ENCODE data around the gene ZNF668. TPM values are rescaled to one million over a fixed set of nuclear protein-coding genes. Genes with fewer than 3 reads are reported as not detected.

ZNF668 gene
- total RNA-seq, 1 donor from 2014 or later, result 19.7 TPM

GRCh38 chr16:31087971-31088370, 13.9 kb upstream of the ZNF668 start:
- Mint-ChIP-seq H3K27me3 (ENCODE audit: low read depth) (no peaks in the 10 kb centered on the region), H3K36me3 (ENCODE audit: low read depth) (peaks cover 2% of the 10 kb centered on the region), H3K27ac (ENCODE audit: unreplicated experiment) (no peak overlapping the region), H3K4me1 (no peaks in the 10 kb centered on the region), H3K4me3 (no peak overlapping the region), H3K9me3 (no peaks in the 10 kb centered on the region)
- no peak for TF ChIP-seq CTCF (conservative IDR thresholded peaks at IDR 0.05)
- DNase-seq (ENCODE audit: low read depth, low spot score), result no peak

GRCh38 chr16:31087481-31087880, 13.4 kb upstream of the ZNF668 start:
- H3K4me3 Mint-ChIP-seq, result peak overlapping the region; percentile 65
- no peaks in the 10 kb centered on the region for H3K27me3 Mint-ChIP-seq (ENCODE audit: low read depth)
- DNase-seq (ENCODE audit: low read depth, low spot score), result no peak
- TF ChIP-seq CTCF (conservative IDR thresholded peaks at IDR 0.05), result no peak
- no peaks in the 10 kb centered on the region for H3K4me1 Mint-ChIP-seq
- H3K27ac Mint-ChIP-seq (ENCODE audit: unreplicated experiment), result no peak overlapping the region
- peaks cover 2% of the 10 kb centered on the region for H3K36me3 Mint-ChIP-seq (ENCODE audit: low read depth)
- no peaks in the 10 kb centered on the region for H3K9me3 Mint-ChIP-seq

GRCh38 chr16:31086629-31086906, 12.5 kb upstream of the ZNF668 start:
- peak overlapping the region; percentile 34 for H3K4me3 Mint-ChIP-seq
- peaks cover 2% of the 10 kb centered on the region for H3K36me3 Mint-ChIP-seq (ENCODE audit: low read depth)
- H3K27ac Mint-ChIP-seq (ENCODE audit: unreplicated experiment), result no peak overlapping the region
- DNase-seq (ENCODE audit: low read depth, low spot score), result no peak
- peaks cover 2% of the 10 kb centered on the region for H3K27me3 Mint-ChIP-seq (ENCODE audit: low read depth)
- no peak for TF ChIP-seq CTCF (conservative IDR thresholded peaks at IDR 0.05)
- H3K4me1 Mint-ChIP-seq, result peaks cover 4% of the 10 kb centered on the region
- H3K9me3 Mint-ChIP-seq, result no peaks in the 10 kb centered on the region

GRCh38 chr16:31085873-31086628, 12.0 kb upstream of the ZNF668 start:
- no peak for DNase-seq (ENCODE audit: low read depth, low spot score)
- Mint-ChIP-seq H3K36me3 (ENCODE audit: low read depth) (peaks cover 2% of the 10 kb centered on the region), H3K4me1 (peaks cover 4% of the 10 kb centered on the region), H3K9me3 (no peaks in the 10 kb centered on the region), H3K27me3 (ENCODE audit: low read depth) (peaks cover 2% of the 10 kb centered on the region), H3K4me3 (peak overlapping the region; percentile 34), H3K27ac (ENCODE audit: unreplicated experiment) (peak overlapping the region; percentile 67)
- TF ChIP-seq CTCF (conservative IDR thresholded peaks at IDR 0.05), result no peak

GRCh38 chr16:31085411-31085810, 11.4 kb upstream of the ZNF668 start:
- peak overlapping the region; percentile 2 for H3K4me3 Mint-ChIP-seq
- peaks cover 3% of the 10 kb centered on the region for H3K36me3 Mint-ChIP-seq (ENCODE audit: low read depth)
- peaks cover 4% of the 10 kb centered on the region for H3K4me1 Mint-ChIP-seq
- H3K9me3 Mint-ChIP-seq, result no peaks in the 10 kb centered on the region
- TF ChIP-seq CTCF (conservative IDR thresholded peaks at IDR 0.05), result no peak
- H3K27me3 Mint-ChIP-seq (ENCODE audit: low read depth), result peaks cover 2% of the 10 kb centered on the region
- no peak for DNase-seq (ENCODE audit: low read depth, low spot score)
- peak overlapping the region; percentile 90 for H3K27ac Mint-ChIP-seq (ENCODE audit: unreplicated experiment)

Data from neural crest cell (in vitro differentiated cells).